OCI-LY3 (cell line): ENCODE measurements around the gene ZNF865.

ENCODE experiments used
- CTCF ChIP-seq: fragments of 200-600, 300-600 bp; sonication (generic); IDR thresholded peaks from 2 replicates; pipeline ENCODE4 v1.5.1; 2014; ENCODE audit warnings: antibody characterized with exemption, low read length, low read depth
- EZH2phosphoT487 ChIP-seq: fragments of 200-600 bp; shearing (Covaris generic); IDR thresholded peaks from 2 replicates; pipeline ENCODE4 v1.6.1; 2018; ENCODE audit warnings: antibody characterized with exemption, mixed run types, low read depth

- no peak for TF ChIP-seq CTCF
- no peak for TF ChIP-seq EZH2phosphoT487
Observed at GRCh38 chr19:55590617-55591016, 14.8 kb upstream of the ZNF865 start.
